Suppressor macrophage treated with lipopolysaccharide for 1 hour (primary cell): ENCODE measurements around the gene RAB31.
A peak's percentile ranks its signal among the peaks of the same experiment; 100 is the strongest.
"Not testable (repeated sequence)": the region's sequence is repeated elsewhere in the genome, so short reads cannot be mapped to it uniquely, and the experiment has no call there.

ENCODE experiments used
- DNase-seq, 3 donors: peaks; one replicate each; pipeline ENCODE4 v3.0.0-alpha.2; 2020 to 2022

RAB31 gene

DNA sequence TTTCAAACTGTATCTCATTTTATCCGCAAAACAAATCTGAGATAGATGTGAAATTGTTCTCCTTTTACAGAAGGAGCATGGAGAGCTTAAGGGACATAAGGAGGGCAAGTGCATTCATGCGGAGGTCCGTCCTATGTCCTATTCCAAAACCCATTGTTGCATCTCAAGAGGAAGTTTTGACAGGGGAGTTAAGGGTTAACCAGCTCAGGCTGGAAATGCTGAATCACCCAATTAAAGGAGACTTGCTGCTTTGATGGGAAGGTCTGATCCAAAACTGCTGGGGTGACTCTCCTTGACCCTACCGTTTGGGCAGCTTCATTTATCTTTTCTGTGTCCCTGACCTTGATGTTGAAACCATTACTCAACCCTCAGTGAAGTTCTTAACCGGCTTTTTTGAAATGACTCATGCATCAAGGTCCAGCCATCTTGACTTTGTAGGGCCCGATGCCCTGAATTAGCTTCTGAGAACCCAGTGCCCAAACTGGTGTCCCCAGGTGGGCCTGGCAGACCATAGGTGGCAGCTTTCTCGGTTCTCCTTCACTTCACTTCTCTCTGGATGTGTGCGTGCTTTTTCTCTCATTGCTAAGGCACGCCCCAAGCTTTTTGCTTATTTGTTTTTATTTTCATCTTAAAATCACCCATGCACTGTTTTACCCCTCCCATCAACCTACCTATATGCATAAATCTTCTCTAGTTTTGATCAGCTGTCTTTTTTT, 161.8 kb downstream of the RAB31 start:
- DNase-seq: peak; percentile 58 to 79 (median 74)

DNA sequence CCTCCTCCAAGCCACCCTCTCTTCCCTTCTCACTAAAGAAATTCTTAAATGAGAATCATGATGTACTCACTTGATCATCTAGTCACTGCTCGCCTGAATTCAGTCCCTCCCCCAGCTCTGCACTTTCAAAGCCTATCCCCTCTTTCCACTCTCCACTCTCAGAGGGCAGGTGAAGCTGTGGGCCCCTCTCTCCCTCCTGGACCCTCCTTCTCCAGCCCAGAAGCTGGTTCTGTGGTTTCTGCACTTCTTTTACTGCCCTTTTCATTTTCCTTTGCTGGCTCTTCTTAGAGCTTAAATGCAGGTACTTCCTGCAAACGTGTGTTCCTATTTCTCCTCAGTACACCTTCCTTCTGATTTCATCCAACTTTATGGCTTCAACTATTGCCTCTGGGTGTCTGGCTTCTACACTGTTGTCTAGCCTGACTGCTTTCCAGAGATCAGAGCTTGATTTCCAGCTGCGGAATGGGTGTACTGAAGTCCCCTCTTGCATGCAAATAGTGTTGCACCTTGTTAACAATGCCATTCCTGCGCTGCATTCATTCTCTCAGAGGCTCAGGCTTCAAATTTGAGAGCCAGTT, 162.4 kb downstream of the RAB31 start:
- DNase-seq: no peak

DNA sequence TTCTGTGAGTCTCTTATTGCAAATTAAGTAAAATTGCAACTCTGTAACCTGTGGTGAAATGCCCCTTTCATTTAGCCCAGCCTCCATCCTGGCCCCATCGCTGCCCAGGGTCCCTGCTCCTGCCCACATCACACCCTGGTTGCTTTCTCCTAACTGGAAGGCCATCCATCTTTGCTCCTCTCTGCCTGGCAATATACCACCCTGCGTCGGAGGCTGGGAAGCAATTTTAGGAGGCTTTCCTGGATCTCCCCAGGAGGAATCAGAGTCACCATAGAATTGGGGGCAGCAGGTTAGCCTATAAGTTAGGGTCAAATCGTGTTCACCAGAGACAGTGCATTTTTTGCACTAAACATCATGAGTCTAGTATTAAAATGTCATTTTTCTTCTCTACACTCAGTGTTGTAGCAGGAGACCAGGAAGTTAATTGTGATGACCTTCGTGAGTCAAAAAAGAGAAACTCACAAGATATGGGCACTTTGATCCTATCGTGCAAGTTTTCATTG, 163.2 kb downstream of the RAB31 start:
- DNase-seq: no peak

DNA sequence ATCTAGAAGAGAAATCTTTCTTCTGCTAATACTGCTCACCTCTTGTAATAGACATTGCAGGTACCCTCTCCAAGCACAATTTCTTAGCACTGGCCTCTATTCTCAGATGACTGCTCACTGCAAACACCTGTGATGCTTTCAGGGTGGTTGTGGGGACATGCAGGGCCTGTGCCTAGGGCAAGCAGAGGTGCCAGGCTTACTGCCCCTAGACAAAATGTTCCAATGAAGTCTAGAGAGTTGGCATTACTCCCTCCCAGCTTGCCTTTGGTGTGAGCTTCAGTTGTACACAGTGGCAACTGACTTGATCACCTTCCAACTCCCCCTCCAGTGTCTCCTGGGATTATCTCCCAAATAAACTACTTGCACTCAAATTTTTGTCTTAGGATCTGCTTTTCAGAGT, 164.7 kb downstream of the RAB31 start:
- no peak for DNase-seq

DNA sequence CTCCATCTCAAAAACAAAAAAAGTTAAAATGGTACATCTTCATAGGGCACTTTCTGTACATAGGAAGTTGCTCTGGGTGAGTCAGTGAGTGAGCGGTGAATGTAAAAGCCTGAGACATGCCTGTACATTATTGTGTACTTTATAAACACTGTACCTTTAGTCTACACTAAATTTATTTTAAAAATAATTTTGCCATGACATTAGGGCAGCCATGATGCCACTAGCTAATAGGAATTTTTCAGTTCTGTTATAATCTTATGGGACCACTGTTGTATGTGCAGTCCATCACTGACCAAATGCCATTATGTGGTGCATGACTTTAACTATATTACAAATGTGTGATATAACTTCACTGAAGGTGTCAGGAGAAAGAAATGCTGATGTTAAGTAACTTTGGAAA, 166.6 kb downstream of the RAB31 start:
- DNase-seq: no peak

DNA sequence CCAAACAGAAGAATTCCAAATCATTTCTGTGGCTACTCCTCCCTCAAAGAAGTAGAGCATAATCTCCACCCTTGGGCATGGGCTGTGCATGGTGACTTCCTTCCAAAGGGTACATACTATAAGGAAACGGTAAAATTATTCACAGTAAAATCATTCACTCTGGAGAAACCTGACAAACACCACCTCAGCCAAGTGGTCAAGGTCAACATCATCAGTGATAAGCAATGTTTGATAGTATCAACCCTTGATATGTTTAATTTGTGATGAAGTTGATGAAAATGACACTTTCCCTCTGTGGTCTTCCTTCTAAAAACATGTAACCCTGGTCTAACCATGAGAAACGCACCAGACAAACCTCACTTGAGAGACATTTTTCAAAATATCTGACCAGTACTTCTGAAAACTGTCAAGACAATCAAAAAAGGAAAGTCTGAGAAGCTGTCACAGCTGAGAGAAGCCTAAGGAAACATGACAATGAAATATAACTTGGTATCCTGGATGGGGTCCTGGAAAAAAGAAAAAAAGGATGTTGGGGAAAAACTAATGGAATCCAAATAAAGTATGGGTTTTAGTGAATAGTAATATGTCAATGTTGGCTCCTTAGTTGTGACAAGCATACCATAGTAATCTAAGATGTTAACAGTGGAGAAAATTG, 168.2 kb downstream of the RAB31 start:
- no peak for DNase-seq

DNA sequence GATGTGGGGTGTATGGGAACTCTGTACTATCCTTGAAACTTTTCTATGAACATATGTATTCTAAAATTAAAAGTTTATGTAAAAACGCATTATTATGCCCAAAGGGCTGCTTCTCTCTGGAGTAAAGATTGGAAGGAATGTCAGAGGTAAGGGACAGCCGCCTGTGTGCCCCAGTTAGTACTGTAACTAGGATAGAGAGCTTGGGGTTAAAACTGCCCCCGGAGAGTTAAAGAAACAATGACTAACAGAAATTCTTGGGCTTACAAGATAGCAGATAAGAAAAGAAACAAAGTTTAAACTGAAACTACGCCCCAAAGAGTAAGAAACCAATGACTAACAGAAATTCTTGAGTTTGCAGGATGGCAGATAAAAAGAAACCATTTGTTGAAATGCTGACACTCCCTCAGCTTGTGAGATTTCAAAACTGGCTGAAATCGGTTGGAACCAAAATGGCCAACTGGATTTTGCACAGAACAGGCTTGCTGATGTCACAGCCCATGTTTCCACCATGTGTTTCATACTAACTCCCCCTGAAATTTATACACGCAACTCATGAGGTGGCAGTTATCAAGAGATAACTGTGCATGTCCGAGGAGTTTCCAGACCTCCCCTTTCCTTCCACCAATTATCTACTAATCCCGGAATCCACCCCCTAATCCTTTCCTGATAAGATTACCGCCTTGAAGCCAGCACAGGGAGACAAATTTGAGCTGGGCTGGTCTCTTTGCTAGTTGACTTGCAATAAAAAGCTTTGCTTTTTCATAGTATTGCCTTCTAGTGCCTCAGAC, 169.0 kb downstream of the RAB31 start:
- DNase-seq: no peak

DNA sequence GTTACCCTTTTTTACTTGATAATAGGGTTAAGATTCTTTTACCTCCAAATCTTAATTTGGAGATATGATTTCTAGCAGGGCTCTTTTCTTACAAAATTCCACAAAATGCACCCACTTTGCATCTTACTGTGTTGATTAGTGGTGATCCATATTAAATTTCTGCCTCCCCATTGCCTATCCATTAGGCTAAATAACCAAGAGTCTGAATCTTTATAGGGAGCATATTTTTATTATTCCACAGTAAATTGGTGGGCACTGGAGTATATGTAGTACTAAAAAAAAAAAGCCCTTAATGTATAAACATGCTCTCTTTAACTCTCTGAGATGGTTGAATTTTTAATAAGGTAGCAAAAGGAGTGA, 169.5 kb downstream of the RAB31 start:
- DNase-seq: no peak

DNA sequence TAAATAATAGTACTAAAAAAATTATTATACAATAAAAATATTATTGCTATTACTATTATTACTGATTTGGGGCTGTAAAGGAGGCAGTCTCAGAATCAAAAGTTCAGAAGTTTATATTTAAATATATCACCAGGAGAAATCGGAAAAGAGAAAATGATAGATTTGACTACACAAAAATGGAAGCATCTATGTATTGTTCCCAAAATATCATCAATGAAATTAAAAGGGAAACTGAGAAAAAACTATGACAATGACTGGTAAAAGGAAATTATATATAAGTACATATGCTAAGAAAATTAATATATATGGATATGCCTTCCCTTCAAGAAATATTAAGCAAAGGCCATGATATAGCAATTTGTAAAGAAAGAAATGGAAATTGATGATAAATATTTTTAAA, 170.0 kb downstream of the RAB31 start:
- no peak for DNase-seq

DNA sequence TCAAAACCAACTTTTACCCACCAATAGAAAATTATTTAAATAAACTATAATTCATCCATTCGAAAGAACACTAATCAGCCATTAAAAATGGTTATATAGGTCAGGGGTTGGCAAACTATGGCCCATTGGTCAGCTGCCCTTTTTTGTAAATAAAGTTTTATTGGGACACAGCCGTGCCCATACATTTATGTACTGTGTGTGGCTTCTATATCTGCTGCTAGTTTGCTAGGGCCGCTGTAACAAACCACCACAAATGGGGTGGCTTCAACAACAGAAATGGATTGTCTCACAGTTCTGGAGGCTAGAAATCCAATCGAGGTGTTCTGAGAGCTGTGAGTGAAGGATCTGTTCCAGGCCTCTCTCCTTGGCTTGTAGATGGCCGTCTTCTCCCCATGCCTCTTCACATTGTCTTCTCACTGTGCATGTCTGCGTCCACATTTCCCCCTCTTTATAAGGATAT, 170.7 kb downstream of the RAB31 start:
- DNase-seq: no peak

DNA sequence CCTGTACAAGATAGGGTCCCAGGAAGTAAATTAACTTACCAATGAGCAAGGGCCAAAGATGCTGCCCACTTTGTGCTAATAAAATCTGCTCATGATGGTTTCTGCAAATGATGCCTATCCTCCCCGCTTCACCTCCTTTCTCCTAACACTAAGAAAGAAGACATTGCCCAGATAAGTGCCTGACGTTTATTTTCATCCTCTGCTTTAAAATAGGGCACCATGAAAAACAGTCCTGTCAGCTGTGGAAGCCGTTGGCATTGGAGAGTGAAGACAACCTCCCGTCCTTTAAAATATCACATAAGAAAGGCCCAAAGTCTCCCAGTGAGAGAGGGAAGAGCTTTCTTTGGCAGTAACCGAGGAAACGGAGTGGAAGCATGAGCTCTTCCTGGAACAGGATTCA, 176.0 kb downstream of the RAB31 start:
- no peak for DNase-seq

DNA sequence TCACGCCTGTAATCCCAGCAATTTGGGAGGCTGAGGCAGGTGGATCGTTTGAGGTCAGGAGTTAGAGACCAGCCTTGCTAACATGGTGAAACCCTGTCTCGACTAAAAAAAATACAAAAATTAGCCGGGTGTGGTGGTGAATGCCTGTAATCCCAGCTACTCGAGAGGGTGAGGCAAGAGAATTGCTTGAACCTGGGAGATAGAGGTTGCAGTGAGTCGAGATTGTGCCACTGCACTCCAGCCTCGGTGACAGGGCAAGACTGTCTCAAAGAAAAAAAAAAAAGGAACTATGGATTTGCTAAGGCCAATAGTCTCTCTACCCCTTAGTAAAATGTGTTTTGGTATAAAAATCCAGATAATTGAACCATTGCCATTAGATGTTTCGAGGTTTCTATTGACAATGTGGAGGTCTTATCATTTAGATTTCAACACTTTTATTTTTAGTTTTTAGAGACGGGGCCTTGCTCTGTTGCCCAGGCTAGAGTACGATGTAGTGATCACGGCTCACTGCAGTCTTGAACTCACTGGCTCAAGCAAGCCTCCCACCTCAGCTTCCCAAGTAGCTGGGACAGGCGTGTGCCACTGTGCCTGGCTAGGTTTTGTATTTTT, 176.5 kb downstream of the RAB31 start:
- no peak for DNase-seq

DNA sequence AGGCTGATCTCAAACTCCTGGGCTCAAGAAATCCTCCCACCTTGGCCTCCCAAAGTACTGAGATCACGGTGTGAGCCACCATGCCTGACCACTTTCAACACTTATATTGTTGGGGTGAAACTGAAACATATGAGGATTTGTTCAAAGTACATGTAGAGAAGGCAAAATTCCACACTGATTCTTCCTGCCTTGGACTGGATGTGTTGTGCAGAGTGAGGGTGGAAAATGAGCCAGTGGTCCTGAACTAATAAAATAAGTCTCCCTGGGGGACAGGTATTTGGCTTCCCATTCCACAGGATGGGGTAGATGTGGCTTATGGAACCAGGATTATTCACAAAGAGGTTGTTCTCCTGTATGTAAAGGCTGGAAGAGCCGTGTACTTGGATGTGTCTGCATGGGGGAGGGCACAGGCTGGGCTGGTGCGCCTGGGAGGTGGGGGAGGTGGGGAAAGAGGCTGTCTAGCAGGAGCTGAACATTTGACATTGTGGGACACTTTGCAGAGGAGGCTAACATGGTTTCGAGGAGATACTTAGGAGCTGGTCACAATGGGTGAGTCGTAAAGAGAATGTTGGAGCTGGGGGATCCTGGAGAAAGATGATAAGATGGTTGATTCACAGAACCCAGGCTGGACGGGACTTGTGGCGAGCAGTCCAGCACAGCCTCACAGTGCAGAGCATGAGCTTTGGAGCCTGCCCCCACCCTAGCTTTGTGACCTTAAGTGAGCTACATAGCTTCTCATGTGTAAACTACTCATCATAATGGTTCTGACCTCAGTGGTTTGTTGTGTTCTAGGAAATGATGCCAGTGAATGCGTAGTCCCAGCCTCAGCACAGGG, 177.3 kb downstream of the RAB31 start, which contains the start of gene TXNDC2:
TXNDC2 (plus strand) TSS at position 804 of the 835 bp plus-strand sequence. CDS start 708 bp downstream, outside the sequence.
- no peak for DNase-seq

DNA sequence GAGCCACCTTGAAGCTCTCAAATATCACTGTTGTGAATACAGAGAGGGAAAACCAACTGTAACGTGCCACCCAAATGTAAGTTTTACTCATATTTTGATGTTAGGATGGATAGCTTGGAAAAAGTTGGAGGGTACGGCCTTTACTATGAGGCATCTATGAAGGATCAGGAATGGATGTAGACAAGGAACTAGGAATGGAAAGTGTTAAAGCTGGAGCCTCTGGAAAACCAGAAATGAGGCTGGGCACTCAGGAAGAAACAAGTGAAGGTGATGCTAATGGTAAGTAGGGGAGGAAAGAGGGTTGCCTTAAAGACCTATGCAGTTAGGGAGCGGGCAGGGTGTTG, 177.9 kb downstream of the RAB31 start:
- DNase-seq: no peak

DNA sequence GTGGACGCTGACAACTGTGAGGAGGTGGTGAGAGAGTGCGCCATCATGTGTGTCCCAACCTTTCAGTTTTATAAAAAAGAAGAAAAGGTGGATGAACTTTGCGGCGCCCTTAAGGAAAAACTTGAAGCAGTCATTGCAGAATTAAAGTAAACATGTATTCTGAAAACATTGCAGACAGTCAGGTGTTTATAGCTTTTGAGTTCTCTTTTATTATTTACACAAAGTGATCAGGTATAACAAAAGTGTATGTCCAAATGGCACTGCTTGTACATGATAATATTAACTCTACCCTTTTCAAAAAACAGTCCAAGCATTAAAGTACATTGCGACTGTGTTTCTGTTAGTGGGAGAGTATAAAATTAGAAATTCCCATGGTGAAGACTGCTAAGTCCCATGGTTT, 179.9 kb downstream of the RAB31 start:
- DNase-seq: no peak

DNA sequence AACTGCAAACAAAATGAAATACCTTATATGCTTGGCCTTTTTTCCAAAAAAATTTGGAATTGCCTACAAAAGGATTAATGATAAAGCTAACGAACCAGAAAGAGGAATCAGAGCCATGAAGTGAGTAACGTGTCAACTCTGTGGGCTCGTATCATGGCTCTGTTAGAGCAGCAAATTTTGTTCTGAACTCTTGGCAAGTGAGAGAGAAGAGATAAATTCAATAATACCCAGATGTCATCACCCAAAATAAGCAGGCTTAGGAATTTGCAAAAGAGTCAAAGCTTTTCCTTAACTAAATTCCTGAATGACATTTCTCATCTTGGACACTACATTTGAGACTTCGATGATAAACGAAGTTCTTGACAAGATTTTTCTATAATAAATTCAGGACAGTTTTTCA, 182.1 kb downstream of the RAB31 start:
- DNase-seq: no peak

DNA sequence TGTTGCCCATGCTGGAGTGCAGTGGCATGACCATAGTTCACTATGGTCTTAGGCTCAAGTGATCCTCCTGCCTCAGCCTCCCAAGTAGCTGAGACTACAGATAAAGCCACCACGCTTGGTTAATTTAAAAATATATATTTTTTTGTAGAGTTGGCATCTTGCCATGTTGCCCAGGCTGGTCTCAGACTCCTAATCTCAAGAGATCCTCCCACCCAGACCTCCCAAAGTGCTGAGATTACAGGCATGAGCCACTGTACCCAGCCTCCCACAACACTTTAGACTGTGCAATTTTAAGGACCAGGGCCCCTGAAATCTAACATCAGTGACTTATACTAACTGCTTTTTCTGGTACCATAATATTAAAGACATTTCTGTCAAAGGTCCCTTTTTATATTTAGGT, 182.9 kb downstream of the RAB31 start:
- no peak for DNase-seq

DNA sequence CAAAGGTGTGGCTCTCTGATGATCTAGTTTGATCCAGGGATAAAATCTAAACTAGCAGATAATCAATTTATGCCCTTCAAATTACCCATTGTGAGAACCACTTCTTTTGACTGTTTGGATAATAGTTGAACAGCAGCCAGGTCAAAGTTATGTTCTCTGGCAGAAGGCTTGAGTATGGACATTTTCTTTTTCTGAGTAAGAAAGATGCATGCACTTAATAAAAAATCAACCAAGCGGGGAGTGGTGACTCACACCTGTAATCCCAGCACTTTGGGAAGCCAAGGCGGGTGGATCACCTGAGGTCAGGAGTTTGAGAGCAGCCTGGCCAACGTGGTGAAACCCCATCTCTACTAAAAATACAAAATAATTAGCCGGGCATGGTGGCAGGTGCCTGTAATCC, 183.4 kb downstream of the RAB31 start:
- DNase-seq: not testable (repeated sequence)

DNA sequence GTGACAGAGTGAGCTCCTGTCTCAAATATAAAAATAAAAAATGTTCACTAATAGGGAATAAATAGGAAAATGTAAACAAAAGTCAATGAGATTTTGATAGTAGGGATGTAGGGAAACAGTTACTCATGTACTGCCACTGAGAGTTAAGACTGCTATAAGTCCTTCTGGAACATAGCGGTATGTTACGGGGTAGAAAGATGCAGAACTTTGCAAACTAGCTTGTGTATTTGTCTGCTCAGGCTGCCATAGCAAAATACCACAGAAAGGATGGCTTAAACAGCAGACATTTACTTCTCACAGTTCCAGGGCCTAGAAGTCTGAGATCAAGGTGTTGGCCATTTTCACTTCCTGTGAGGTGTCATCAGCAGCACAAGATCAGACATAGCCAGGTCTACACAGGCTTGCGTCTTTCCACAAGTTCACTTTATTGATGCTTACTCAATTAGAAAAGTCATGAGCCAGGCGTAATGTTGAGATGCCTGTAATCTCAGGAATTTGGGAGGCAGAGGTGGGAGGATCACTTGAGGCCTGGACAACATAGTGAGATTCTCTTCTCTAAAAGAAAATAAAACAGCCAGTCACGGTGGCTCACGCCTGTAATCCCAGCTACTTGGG, 186.5 kb downstream of the RAB31 start:
- DNase-seq: no peak

DNA sequence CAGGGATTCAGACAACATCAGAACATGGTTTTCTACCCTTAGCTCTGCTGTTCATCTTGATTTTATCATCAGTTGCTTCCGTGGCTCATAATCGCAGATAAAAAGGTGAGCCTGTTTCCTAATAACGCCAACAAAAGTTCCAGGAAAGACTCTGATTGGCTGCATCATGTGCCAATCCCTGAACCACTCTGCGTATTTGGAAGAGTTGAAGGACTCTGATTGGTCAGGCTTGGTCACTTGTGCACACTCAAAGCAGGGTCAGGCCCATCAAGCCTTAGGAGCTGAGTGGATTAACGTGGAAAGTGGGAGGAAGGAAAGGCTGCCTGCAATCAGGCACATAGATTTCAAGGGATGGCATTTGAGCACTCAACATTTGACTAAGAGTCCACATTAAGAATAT, 189.0 kb downstream of the RAB31 start:
- no peak for DNase-seq

DNA sequence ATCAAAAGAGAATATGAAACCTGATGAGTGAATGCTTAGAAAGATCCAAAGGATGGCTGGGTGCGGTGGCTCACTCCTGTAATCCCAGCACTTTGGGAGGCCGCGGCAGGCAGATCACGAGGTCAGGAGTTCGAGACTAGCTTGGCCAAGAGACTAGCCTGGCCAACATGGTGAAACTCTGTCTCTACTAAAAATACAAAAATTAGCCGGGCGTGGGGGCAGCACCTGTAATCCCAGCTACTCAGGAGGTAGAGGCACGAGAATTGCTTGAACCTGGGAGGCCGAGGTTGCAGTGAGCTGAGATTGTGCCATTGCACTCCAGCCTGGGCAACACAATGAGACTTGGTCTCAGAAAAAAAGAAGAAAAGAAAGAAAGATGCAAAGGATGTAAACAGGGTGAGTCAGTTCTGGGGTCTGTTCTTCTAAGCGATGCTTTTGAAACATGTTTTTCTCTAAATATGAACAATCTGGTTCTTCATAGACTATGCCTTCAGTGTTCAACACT, 189.7 kb downstream of the RAB31 start:
- not testable (repeated sequence) for DNase-seq
